ENCODE data around the gene GCK.

DNA sequence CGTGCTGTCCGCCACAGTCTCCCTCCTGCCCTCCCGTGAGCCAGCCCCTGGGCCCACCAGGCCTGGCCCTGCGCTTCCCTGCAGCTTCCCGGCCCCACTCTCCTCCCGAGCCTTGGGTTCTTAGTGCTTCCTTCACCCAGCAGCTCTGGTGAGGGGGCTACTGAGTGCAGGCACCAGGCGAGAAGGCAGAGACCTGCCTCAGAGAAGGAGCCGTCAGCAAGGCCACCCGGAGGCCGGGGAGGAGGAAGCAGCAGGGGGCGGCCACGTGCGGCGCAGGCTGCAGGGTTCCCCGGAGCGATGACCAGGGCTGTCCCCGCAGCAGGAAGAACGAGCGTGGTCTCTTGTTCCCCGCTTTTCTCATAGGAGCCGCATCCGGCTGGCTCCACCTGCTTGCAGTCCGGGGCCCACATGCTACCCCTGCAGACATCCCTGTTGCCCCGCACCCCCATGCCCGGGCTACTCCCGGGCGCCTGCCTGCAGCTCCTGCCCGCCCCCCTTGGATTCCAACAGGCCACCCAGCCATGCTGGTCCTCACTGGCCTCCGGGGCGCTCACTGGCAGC lies 32.1 kb upstream of the GCK start:
- no peak for TF ChIP-seq CTCF (conservative IDR thresholded peaks at IDR 0.05; ENCODE audit: low read depth, low read length)
- TF ChIP-seq EZH2 (IDR thresholded peaks at IDR 0.05; ENCODE audit: low read length, unreplicated experiment), result no peak
